Measurements from ENCODE around the gene SPATC1L.

- TF ChIP-seq CTCF (IDR thresholded peaks at IDR 0.05; ENCODE audit: insufficient read depth, low read length) (no peak), REST (IDR thresholded peaks at IDR 0.05; ENCODE audit: insufficient replicate concordance, low read depth) (no peak)
Measured at GRCh38 chr21:46156378-46156645, 27.9 kb downstream of the SPATC1L start.
